ENCODE data around the gene CBFA2T3.

Gene CBFA2T3

DNA sequence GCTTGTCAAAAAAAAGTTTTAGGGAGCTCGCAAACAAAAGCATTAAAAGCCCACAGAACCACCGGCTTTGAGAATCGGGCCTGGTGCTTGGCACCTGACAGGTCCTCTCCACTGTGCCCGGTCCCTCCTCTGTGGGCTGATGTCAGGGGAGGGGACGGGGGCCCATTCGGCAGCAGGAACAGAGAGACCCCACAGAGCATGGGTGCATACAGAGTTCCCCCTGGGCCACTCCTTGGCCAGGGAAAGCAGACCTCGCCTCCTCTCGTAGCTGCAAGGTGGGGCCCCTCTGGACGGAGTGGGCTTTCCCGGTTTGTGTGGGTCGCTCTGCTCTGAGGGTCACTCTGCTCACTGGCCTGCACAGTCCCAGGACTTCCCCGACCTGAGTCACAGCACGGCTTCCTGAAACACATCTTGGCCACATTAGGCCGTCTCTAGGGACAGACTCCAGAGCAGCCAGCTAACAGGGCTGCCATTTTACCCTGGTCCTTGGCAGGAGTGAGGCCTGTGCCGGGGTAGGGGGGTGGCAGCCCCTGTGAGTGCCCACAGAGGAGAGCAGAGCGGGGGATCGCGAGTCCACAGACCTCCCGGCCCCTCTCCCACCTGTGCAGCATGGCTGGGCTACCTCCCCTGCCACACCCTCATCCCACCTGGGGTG lies 11.1 kb downstream of the CBFA2T3 start:
- Histone ChIP-seq H2BK12ac (ENCODE audit: low read length in 2 of 2) (no peak overlapping the region), H2BK5ac (ENCODE audit: low read depth, low read length, poor library complexity, severe bottlenecking) (no peak overlapping the region), H3K9me3 (ENCODE audit: control insufficient read depth, low read length) (no peaks in the 10 kb centered on the region), H2AK5ac (ENCODE audit: low read length, severe bottlenecking) (no peak overlapping the region), H3K79me1 (replicated peaks; ENCODE audit: low read length, poor library complexity, severe bottlenecking) (no peaks in the 10 kb centered on the region), H3K4me2 (ENCODE audit: low read length, poor library complexity, severe bottlenecking) (no peak overlapping the region), H2BK15ac (ENCODE audit: low read depth, poor library complexity, severe bottlenecking) (no peak overlapping the region), H3K36me3 (ENCODE audit: control insufficient read depth in 1 of 2, insufficient read depth in 2 of 2, low read depth in 1 of 2, low read length in 2 of 2) (no peaks in the 10 kb centered on the region), H3K23ac (ENCODE audit: low read length in 2 of 2) (peak overlapping the region in 1 of 2 experiments; percentile 18), H3K27ac (ENCODE audit: low read length, poor library complexity, severe bottlenecking) (no peak overlapping the region), H4K8ac (ENCODE audit: low read length) (no peak overlapping the region), H3K27me3 (ENCODE audit: control insufficient read depth in 1 of 2, insufficient read depth in 1 of 2, low read length in 2 of 2) (peaks cover 24 to 71% of the 10 kb centered on the region in 2 experiments), H2AFZ (ENCODE audit: low read depth, low read length) (no peak overlapping the region), H3K14ac (ENCODE audit: low read length in 2 of 2) (no peak overlapping the region), H4K91ac (ENCODE audit: low read length) (no peak overlapping the region), H3K18ac (ENCODE audit: low read depth in 1 of 2, low read length in 2 of 2) (no peak overlapping the region), H2BK120ac (ENCODE audit: low read depth, low read length) (no peak overlapping the region), H3K9ac (ENCODE audit: low read length) (no peak overlapping the region), H3K4me1 (ENCODE audit: control insufficient read depth, insufficient read depth, low read depth, low read length) (no peaks in the 10 kb centered on the region), H3K4me3 (ENCODE audit: insufficient read depth in 1 of 2, low read depth in 1 of 2, low read length in 2 of 2) (no peak overlapping the region), H3K4ac (ENCODE audit: low read depth in 1 of 2, low read length in 2 of 2) (no peak overlapping the region)
- WGBS = 89% methylated on average over 19 of the region's 19 CpGs
- no peak for DNase-seq

DNA sequence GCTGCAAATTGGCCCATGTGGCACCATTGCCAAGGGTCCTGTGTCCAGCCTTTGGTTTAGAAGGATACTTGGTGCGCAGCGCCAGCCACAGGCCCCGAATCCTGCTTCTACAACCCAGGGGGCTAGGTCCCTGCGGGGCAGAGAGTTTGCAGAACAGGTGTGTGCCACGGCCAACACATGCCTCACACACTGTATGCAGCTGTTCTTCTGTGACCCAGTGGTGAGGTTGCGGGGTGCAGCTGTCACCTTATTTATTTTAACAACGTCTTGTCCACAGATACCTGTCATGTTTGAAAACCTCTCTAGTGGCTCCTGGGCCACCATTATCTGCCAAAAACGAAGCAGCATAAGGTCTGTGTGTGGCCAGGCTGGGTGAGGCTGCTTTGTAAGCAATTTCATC lies 11.6 kb downstream of the CBFA2T3 start:
- Histone ChIP-seq H3K36me3 (ENCODE audit: control insufficient read depth in 1 of 2, insufficient read depth in 2 of 2, low read depth in 1 of 2, low read length in 2 of 2) (no peaks in the 10 kb centered on the region), H4K91ac (ENCODE audit: low read length) (no peak overlapping the region), H2BK5ac (ENCODE audit: low read depth, low read length, poor library complexity, severe bottlenecking) (no peak overlapping the region), H4K8ac (ENCODE audit: low read length) (no peak overlapping the region), H3K14ac (ENCODE audit: low read length in 2 of 2) (no peak overlapping the region), H2BK120ac (ENCODE audit: low read depth, low read length) (no peak overlapping the region), H3K4me2 (ENCODE audit: low read length, poor library complexity, severe bottlenecking) (no peak overlapping the region), H3K79me1 (replicated peaks; ENCODE audit: low read length, poor library complexity, severe bottlenecking) (no peaks in the 10 kb centered on the region), H2AK5ac (ENCODE audit: low read length, severe bottlenecking) (no peak overlapping the region), H2BK15ac (ENCODE audit: low read depth, poor library complexity, severe bottlenecking) (no peak overlapping the region), H3K4me3 (ENCODE audit: insufficient read depth in 1 of 2, low read depth in 1 of 2, low read length in 2 of 2) (no peak overlapping the region), H2AFZ (ENCODE audit: low read depth, low read length) (no peak overlapping the region), H3K9ac (ENCODE audit: low read length) (no peak overlapping the region), H3K4ac (ENCODE audit: low read depth in 1 of 2, low read length in 2 of 2) (no peak overlapping the region), H3K23ac (ENCODE audit: low read length in 2 of 2) (no peak overlapping the region), H3K27me3 (ENCODE audit: control insufficient read depth in 1 of 2, insufficient read depth in 1 of 2, low read length in 2 of 2) (peaks cover 23 to 72% of the 10 kb centered on the region in 2 experiments), H3K4me1 (ENCODE audit: control insufficient read depth, insufficient read depth, low read depth, low read length) (no peaks in the 10 kb centered on the region), H3K27ac (ENCODE audit: low read length, poor library complexity, severe bottlenecking) (no peak overlapping the region), H3K9me3 (ENCODE audit: control insufficient read depth, low read length) (peaks cover 4% of the 10 kb centered on the region), H2BK12ac (ENCODE audit: low read length in 2 of 2) (no peak overlapping the region), H3K18ac (ENCODE audit: low read depth in 1 of 2, low read length in 2 of 2) (no peak overlapping the region)
- DNase-seq = no peak
- 67% methylated on average over 8 of the region's 8 CpGs for WGBS

DNA sequence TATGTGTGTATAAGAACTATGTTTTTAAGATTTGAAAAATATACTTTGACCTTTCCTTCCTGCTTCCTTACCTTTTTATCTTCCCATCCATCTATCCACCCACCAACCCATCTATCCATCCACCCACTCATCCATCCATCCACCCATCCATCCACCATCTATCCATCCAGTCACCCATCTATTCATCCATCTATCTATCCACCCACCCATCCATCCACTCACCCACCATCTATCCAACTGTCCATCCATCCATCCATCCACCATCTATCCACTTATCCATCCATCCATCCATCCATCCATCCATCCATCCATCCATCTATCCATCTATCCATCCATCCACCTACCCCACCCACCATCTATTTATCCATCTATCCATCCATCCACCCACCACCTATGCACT lies 12.4 kb downstream of the CBFA2T3 start:
- Histone ChIP-seq H3K18ac (ENCODE audit: low read depth in 1 of 2, low read length in 2 of 2) (no peak overlapping the region), H3K23ac (ENCODE audit: low read length in 2 of 2) (no peak overlapping the region), H2BK15ac (ENCODE audit: low read depth, poor library complexity, severe bottlenecking) (no peak overlapping the region), H3K27me3 (ENCODE audit: control insufficient read depth in 1 of 2, insufficient read depth in 1 of 2, low read length in 2 of 2) (peaks cover 21 to 69% of the 10 kb centered on the region in 2 experiments), H4K8ac (ENCODE audit: low read length) (no peak overlapping the region), H3K4ac (ENCODE audit: low read depth in 1 of 2, low read length in 2 of 2) (no peak overlapping the region), H4K91ac (ENCODE audit: low read length) (no peak overlapping the region), H3K9me3 (ENCODE audit: control insufficient read depth, low read length) (peaks cover 4% of the 10 kb centered on the region), H3K14ac (ENCODE audit: low read length in 2 of 2) (no peak overlapping the region), H2BK120ac (ENCODE audit: low read depth, low read length) (no peak overlapping the region), H3K9ac (ENCODE audit: low read length) (no peak overlapping the region), H3K79me1 (replicated peaks; ENCODE audit: low read length, poor library complexity, severe bottlenecking) (no peaks in the 10 kb centered on the region), H3K36me3 (ENCODE audit: control insufficient read depth in 1 of 2, insufficient read depth in 2 of 2, low read depth in 1 of 2, low read length in 2 of 2) (no peaks in the 10 kb centered on the region), H3K27ac (ENCODE audit: low read length, poor library complexity, severe bottlenecking) (no peak overlapping the region), H3K4me2 (ENCODE audit: low read length, poor library complexity, severe bottlenecking) (no peak overlapping the region), H3K4me3 (ENCODE audit: insufficient read depth in 1 of 2, low read depth in 1 of 2, low read length in 2 of 2) (no peak overlapping the region), H2AFZ (ENCODE audit: low read depth, low read length) (no peak overlapping the region), H2BK5ac (ENCODE audit: low read depth, low read length, poor library complexity, severe bottlenecking) (no peak overlapping the region), H3K4me1 (ENCODE audit: control insufficient read depth, insufficient read depth, low read depth, low read length) (no peaks in the 10 kb centered on the region), H2BK12ac (ENCODE audit: low read length in 2 of 2) (no peak overlapping the region), H2AK5ac (ENCODE audit: low read length, severe bottlenecking) (no peak overlapping the region)
- no peak for DNase-seq

DNA sequence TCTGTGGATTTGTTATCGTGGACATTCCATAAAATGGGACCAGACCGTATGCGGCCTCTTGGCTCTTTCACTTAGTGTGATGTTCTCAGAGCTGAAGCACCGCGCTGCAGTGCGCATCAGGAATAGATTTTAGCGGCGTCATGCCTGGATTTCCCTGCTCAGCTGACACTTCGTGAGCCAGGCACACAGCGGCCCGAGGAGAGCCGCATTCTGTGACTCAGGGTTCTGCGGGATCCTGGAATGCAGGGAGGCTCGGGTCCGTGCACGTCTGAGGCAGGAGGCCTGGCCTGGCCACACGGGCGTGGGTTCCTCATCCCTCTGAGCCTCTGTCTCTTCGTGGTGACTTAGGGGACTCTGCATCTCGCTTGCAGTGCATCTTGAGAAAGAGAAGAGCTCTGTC lies 13.4 kb downstream of the CBFA2T3 start:
- no peak overlapping the region for H2BK12ac ChIP-seq (ENCODE audit: low read length in 2 of 2)
- H2BK120ac ChIP-seq (ENCODE audit: low read depth, low read length) = no peak overlapping the region
- no peaks in the 10 kb centered on the region for H3K79me1 ChIP-seq (replicated peaks; ENCODE audit: low read length, poor library complexity, severe bottlenecking)
- H3K14ac ChIP-seq (ENCODE audit: low read length in 2 of 2) = no peak overlapping the region
- H3K9me3 ChIP-seq (ENCODE audit: control insufficient read depth, low read length) = peaks cover 4% of the 10 kb centered on the region
- 82% methylated on average over 20 of the region's 20 CpGs for WGBS
- no peak overlapping the region for H4K91ac ChIP-seq (ENCODE audit: low read length)
- H3K36me3 ChIP-seq (ENCODE audit: control insufficient read depth in 1 of 2, insufficient read depth in 2 of 2, low read depth in 1 of 2, low read length in 2 of 2) = no peaks in the 10 kb centered on the region
- H2BK15ac ChIP-seq (ENCODE audit: low read depth, poor library complexity, severe bottlenecking) = no peak overlapping the region
- H3K4me1 ChIP-seq (ENCODE audit: control insufficient read depth, insufficient read depth, low read depth, low read length) = no peaks in the 10 kb centered on the region
- H3K4ac ChIP-seq (ENCODE audit: low read depth in 1 of 2, low read length in 2 of 2) = no peak overlapping the region
- no peak overlapping the region for H2AFZ ChIP-seq (ENCODE audit: low read depth, low read length)
- H3K4me2 ChIP-seq (ENCODE audit: low read length, poor library complexity, severe bottlenecking) = no peak overlapping the region
- H3K9ac ChIP-seq (ENCODE audit: low read length) = no peak overlapping the region
- H3K23ac ChIP-seq (ENCODE audit: low read length in 2 of 2) = no peak overlapping the region
- H3K4me3 ChIP-seq (ENCODE audit: insufficient read depth in 1 of 2, low read depth in 1 of 2, low read length in 2 of 2) = no peak overlapping the region
- H3K27me3 ChIP-seq (ENCODE audit: control insufficient read depth in 1 of 2, insufficient read depth in 1 of 2, low read length in 2 of 2) = peaks cover 21 to 69% of the 10 kb centered on the region in 2 experiments
- no peak overlapping the region for H3K27ac ChIP-seq (ENCODE audit: low read length, poor library complexity, severe bottlenecking)
- H4K8ac ChIP-seq (ENCODE audit: low read length) = no peak overlapping the region
- H3K18ac ChIP-seq (ENCODE audit: low read depth in 1 of 2, low read length in 2 of 2) = no peak overlapping the region
- no peak overlapping the region for H2BK5ac ChIP-seq (ENCODE audit: low read depth, low read length, poor library complexity, severe bottlenecking)
- H2AK5ac ChIP-seq (ENCODE audit: low read length, severe bottlenecking) = no peak overlapping the region
- no peak for DNase-seq

Measured in mesenchymal stem cell (in vitro differentiated cells and primary cell).